ENCODE data around the gene STAT6. TPM values are rescaled to one million over a fixed set of nuclear protein-coding genes. Genes with fewer than 3 reads are reported as not detected.

Gene STAT6
- total RNA-seq, 1 donor from 2014 or later: 46.2 TPM

- intact Hi-C loops (cut with micrococcal nuclease): no loop called here
- H3K4me1 ChIP-seq: peaks cover 11% of the 10 kb centered on the region
- TF ChIP-seq CTCF (IDR thresholded peaks at IDR 0.05; ENCODE audit: borderline replicate concordance): no peak
- no peak overlapping the region for H3K4me3 ChIP-seq
- no peaks in the 10 kb centered on the region for H3K9me3 ChIP-seq (replicated peaks)
- peaks cover 78% of the 10 kb centered on the region for H3K36me3 ChIP-seq
- no peaks in the 10 kb centered on the region for H3K27me3 ChIP-seq (ENCODE audit: low read depth)
- no peak overlapping the region for H3K27ac ChIP-seq (replicated peaks)
- no peak for DNase-seq
Measured at GRCh38 chr12:57101892-57102695, 9.1 kb downstream of the STAT6 start.

- peaks cover 8% of the 10 kb centered on the region for H3K4me1 ChIP-seq
- no peak overlapping the region for H3K27ac ChIP-seq (replicated peaks)
- no peak for TF ChIP-seq CTCF (IDR thresholded peaks at IDR 0.05; ENCODE audit: borderline replicate concordance)
- no peaks in the 10 kb centered on the region for H3K27me3 ChIP-seq (ENCODE audit: low read depth)
- H3K36me3 ChIP-seq: peaks cover 79% of the 10 kb centered on the region
- no peak overlapping the region for H3K4me3 ChIP-seq
- intact Hi-C loops (cut with micrococcal nuclease): no loop called here
- H3K9me3 ChIP-seq (replicated peaks): no peaks in the 10 kb centered on the region
- no peak for DNase-seq
Measured at GRCh38 chr12:57099766-57100165, 11.4 kb downstream of the STAT6 start.

- Histone ChIP-seq H3K9me3 (replicated peaks) (no peaks in the 10 kb centered on the region), H3K36me3 (peaks cover 77% of the 10 kb centered on the region)
- intact Hi-C loops (cut with micrococcal nuclease): no loop called here
Measured at GRCh38 chr12:57099047-57099714, 12.0 kb downstream of the STAT6 start.

GRCh38 chr12:57098546-57098945, 12.6 kb downstream of the STAT6 start:
- H3K36me3 ChIP-seq: peaks cover 73% of the 10 kb centered on the region

More at GRCh38 chr12:57099047-57099714, 12.0 kb downstream of the STAT6 start:
- no peak for DNase-seq
- no peaks in the 10 kb centered on the region for H3K27me3 ChIP-seq (ENCODE audit: low read depth)
- no peak overlapping the region for H3K27ac ChIP-seq (replicated peaks)
- no peak overlapping the region for H3K4me3 ChIP-seq
- no peak for TF ChIP-seq CTCF (IDR thresholded peaks at IDR 0.05; ENCODE audit: borderline replicate concordance)
- peaks cover 14% of the 10 kb centered on the region for H3K4me1 ChIP-seq

GRCh38 chr12:57097554-57097835, 13.7 kb downstream of the STAT6 start:
- Histone ChIP-seq H3K27me3 (ENCODE audit: low read depth) (no peaks in the 10 kb centered on the region), H3K27ac (replicated peaks) (no peak overlapping the region), H3K36me3 (peaks cover 77% of the 10 kb centered on the region), H3K4me1 (peaks cover 29% of the 10 kb centered on the region), H3K9me3 (replicated peaks) (no peaks in the 10 kb centered on the region), H3K4me3 (no peak overlapping the region)
- TF ChIP-seq CTCF (IDR thresholded peaks at IDR 0.05; ENCODE audit: borderline replicate concordance): no peak
- no peak for DNase-seq
- intact Hi-C loops (cut with micrococcal nuclease): no loop called here

More at GRCh38 chr12:57098546-57098945, 12.6 kb downstream of the STAT6 start:
- Histone ChIP-seq H3K27me3 (ENCODE audit: low read depth) (no peaks in the 10 kb centered on the region), H3K4me3 (no peak overlapping the region), H3K4me1 (peaks cover 19% of the 10 kb centered on the region), H3K9me3 (replicated peaks) (no peaks in the 10 kb centered on the region), H3K27ac (replicated peaks) (no peak overlapping the region)
- no peak for DNase-seq
- TF ChIP-seq CTCF (IDR thresholded peaks at IDR 0.05; ENCODE audit: borderline replicate concordance): no peak
- intact Hi-C loops (cut with micrococcal nuclease): no loop called here
